Endometrial microvascular endothelial cells (primary cell): ENCODE results near the gene SLC36A1. TPM values are rescaled to one million over a fixed set of nuclear protein-coding genes. Genes with fewer than 3 reads are reported as not detected.

Source experiments
- in situ Hi-C: cut with HindIII; loops from 2 replicates; pipeline ENCODE4 v1.10.0; 2017; ENCODE audit warnings: low sequenced_read_pairs, low pct_unique_long_range_greater_than_20kb; ENCODE audit errors: inconsistent ontology term
- total RNA-seq: library from RNA; depleted of rRNA; stranded (reverse); fragments of >200 nt; gene quantifications from one replicate; pipeline ENCODE4 v1.2.3, GENCODE V29; 2015; ENCODE audit errors: inconsistent ontology term

Gene SLC36A1
- total RNA-seq, 1 donor from 2014 or later: 5.6 TPM

GRCh38 chr5:151449839-151450238 lies 2.4 kb downstream of the SLC36A1 start:
- in situ Hi-C loops: no loop called here

- in situ Hi-C loops: no loop called here
Measured at GRCh38 chr5:151450605-151451004, 3.2 kb downstream of the SLC36A1 start.

DNA sequence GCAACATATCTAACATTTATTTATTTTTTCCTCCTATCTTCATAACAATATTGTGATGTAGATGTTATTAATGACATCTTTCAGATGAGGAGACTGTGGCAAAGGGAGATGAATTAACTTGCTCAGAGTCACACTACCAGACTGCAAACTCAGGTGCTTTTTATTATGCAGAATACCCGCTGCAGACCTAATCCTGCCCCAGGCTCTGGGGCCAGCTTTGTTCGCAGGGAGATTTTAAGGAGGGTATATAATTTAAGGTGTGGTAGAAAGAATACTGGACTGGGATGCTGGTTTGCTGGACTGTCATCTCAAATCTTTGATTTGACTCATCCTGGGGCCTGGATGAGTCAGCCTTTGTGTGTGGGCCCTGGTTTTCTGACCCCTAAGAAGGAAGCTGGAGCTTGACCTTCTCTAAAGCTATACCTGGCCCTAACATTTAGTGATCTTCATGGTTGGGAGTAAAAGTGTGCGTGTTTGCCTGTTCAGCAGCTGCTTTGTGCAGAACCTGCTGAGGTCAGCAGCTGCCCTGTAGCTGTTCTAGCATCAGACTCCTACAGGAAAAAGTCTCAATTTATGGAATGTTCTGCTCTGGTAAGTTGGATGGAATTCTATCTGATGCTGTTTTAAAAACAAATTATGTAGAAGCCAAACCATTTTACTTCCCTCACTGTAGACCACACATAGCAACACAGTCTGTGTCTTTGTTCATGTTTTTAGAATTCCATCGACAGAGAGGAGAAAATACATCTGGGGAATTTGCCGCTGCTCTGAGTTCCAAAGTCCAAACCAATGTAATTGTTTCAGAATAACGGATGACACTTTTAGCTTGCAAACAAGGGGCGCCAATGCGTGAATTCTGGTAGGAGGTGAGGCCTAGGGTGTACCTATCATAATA lies 4.5 kb downstream of the SLC36A1 start:
- in situ Hi-C loops: no loop called here

DNA sequence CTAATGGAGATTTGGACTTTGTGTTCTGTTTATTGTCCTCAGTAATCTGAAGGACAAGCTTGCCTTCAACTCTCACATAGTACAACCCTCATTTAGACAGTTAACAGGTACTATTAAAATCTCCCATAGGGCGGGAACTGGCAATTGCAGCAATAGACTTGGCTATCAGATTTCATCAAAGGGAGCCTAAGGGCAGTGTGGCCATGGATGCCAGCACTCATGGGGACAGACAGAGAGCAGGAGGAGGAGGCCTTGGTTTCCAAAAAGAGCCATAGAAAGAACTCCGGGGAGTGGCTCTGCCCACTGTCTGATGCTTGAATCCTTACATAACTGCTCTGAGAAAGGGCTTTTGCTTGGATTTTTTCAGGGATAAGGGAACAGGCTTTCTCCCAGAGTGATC lies 6.8 kb downstream of the SLC36A1 start:
- in situ Hi-C loops: no loop called here

- in situ Hi-C loops: no loop called here
Measured at GRCh38 chr5:151454889-151455288, 7.5 kb downstream of the SLC36A1 start.

DNA sequence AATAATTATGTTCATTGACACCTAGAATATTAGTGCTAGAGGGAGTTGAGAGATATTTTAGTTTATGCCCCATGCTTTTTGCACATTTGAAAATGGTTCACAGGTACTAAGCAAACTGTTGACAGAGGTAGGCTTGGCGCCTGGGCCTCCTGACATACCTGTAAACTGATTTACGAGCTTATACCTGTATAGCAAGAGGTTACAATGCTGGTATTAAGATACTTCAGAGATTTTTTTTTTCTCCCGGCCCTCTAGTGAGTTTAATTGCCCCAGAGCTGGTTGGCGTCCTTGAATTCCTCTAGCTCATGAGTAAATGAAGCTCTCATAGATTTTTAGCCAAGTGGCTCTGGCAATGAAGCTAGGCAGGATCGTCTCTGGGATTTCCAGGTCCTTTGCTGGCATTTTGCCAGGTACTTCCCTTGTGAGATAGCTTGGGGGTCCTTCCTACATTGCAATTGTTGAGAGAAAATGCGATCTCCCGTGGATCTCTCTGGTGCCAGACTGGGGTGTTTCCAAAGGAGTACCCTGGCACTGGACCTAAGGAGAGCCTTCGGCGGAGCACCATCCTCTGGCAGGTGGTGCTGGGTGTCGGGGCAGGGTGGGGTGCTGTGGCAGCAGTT lies 9.0 kb downstream of the SLC36A1 start:
- in situ Hi-C loops: no loop called here

DNA sequence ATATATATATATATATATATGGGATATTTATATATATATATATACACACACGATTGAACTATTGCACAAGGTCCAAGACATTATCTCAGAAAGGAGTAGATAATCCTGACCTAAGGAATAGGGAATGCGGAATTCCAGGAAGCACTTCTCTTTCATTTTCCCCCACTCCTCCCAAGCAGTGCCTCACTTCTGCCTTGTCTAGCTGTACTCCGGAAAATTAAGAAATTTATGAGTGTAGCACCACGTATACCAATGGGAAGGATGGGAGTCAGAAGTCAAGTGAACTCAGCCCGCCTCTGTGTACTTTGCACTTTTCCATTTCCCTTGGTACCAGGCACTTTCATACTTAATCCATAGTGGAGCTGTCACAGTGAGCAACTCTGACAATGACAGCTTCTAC lies 10.9 kb downstream of the SLC36A1 start:
- in situ Hi-C loops: no loop called here

DNA sequence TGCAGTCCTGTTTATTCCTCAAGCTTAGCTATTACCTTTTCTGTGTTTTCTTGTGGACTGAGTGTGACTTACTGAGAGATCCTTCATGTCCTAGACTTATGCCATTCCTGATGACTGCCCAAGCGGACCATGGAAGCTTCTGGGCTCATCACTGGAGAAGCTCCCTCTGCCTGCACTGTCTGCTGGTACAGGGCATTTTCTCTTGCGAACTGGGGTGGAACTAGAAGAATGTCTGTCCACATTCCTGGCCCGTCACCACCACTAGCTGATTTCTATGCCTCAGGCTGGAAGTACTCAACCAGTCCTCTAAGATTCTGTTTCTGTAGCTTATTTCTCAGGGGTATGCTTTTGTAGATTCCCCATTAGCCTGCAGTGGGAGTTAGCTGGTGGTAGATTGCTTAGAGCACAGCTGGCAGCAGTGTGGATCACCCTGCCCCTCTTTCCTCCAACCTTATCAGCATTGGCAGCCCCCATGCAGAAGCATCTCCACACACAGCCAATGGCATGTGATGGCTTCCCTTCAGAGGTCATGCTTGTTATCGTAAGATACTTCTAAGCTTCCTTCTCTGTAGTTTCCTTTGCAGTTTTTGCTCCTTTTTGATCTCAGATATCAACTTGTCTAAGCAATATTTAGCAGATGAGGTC lies 12.4 kb downstream of the SLC36A1 start:
- in situ Hi-C loops: no loop called here

- in situ Hi-C loops: no loop called here
Measured at GRCh38 chr5:151461312-151461711, 13.9 kb downstream of the SLC36A1 start.

GRCh38 chr5:151463137-151464029 lies 16.0 kb downstream of the SLC36A1 start:
- in situ Hi-C loops: no loop called here

DNA sequence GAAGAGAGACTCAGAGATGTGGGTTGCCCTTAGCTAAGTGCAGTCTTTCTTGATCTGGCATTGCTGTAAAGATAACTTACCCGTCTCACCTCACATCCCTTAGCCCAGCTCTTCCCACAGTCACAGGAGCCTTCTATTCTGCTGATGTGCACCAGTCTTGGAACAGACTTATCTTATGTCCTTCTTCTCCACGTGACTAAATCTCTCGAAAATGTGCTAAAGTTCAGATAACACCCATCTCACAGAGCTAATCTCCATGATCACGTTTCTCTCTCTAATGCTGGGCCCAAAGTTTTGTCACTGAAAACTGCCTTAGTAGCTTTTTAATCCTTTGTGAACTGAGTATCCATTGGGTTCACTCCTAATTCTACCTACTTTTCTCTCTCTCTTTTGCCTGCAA lies 16.7 kb downstream of the SLC36A1 start:
- in situ Hi-C loops: no loop called here

GRCh38 chr5:151465476-151465875 lies 18.1 kb downstream of the SLC36A1 start:
- in situ Hi-C loops: no loop called here

- in situ Hi-C loops: no loop called here
Measured at GRCh38 chr5:151467576-151467975, 20.2 kb downstream of the SLC36A1 start.

- in situ Hi-C loops: no loop called here
Measured at GRCh38 chr5:151469386-151469785, 22.0 kb downstream of the SLC36A1 start.

- in situ Hi-C loops: no loop called here
Measured at GRCh38 chr5:151469992-151470391, 22.6 kb downstream of the SLC36A1 start.

- in situ Hi-C loops: no loop called here
Measured at GRCh38 chr5:151470439-151470838, 23.0 kb downstream of the SLC36A1 start.

DNA sequence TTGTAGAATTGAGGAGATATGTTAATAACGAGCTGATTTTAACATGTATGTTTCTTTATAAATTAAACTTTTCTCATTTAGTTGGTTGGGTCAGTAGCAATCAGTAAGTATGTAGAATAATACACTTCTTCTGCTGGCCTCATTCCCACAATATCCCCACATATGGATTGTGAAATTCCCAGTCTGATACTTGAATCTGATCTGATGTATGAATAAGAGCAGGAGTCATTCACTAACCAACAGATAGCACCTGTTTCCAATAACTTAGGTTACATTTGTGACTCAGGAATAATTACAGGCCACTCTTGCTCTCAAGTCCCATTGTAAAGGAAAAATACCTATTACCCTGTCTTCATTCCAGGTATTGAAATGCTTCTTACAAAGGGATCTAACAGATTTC lies 23.9 kb downstream of the SLC36A1 start:
- in situ Hi-C loops: no loop called here

DNA sequence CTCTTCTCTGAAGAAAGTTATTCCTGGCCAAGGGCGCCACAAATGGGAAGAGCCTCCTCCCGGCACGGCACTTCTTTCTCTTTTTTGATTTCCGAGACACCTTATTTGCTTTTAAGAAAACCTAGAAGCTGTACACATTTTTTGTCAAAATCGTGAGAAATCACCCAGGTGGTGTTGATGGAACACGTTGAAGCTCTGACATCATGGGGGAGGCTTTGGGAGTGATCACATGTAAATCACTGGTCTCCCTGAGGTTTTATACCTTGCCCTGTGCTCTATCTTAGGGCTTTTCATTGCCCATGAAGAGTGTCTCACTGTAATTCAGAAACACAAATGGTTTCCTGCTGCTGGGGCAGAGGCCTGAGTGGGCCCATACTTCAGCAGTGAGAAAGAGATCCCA lies 27.4 kb downstream of the SLC36A1 start:
- in situ Hi-C loops: no loop called here

GRCh38 chr5:151475388-151475787 lies 28.0 kb downstream of the SLC36A1 start:
- in situ Hi-C loops: no loop called here
